Fibroblast of lung (primary cell): ENCODE results near the gene DAB1.

Source experiments
- EZH2 ChIP-seq: IDR thresholded peaks from 2 replicates; pipeline ENCODE4 v1.5.1; 2012; ENCODE audit warnings: low read length, control low read depth, mild to moderate bottlenecking; ENCODE audit errors: missing control alignments
- TF ChIP-seq, protein P1 (sequence below), 2 donors: IDR thresholded peaks in 1 of 2; conservative IDR thresholded peaks in 1 of 2; 1 replicate in 1 of 2; 2 replicates in 1 of 2; pipeline ENCODE4 v1.5.1; 2011 to 2012; ENCODE audit warnings: low read length in 2 of 2, control low read depth in 1 of 2, inconsistent platforms in 1 of 2, low read depth in 1 of 2, mild to moderate bottlenecking in 1 of 2

DNA sequence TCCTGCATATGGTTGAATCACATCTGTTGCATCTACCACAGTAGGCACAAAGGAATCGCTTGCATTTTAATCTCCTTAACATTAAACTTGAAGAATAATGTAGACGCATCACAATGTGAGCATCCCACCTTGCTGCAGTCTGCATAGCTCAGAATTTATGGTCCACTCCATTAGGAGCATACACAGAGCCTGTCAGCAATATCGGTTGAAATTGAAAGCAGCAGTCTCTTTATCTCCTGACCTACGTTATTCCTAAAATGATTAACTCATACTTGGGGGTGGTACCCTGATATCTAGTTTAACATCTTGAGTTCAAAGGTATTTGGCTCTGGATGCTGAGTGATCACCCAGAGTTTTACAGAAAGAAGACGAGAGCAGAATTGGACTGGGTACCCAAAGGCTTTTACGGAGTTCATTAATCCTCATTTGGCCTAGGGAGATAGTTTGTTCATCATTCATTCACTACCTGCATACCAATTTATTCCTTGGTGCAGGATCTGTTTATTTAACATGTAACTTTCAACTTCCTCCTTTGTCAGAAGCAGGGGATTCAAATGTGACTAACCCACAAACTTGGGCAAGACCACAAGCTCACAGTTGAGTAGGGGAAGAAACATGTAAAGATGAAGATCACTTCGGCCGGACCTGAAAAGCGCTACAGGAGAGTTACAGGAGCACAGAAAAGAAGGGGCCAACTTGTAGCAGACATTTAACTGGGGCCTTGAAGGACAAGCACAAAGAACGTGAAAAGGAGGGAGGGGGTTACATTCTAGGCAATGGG lies 187.9 kb downstream of the DAB1 start:
- no peak for TF ChIP-seq EZH2
- TF ChIP-seq, protein P1, sequence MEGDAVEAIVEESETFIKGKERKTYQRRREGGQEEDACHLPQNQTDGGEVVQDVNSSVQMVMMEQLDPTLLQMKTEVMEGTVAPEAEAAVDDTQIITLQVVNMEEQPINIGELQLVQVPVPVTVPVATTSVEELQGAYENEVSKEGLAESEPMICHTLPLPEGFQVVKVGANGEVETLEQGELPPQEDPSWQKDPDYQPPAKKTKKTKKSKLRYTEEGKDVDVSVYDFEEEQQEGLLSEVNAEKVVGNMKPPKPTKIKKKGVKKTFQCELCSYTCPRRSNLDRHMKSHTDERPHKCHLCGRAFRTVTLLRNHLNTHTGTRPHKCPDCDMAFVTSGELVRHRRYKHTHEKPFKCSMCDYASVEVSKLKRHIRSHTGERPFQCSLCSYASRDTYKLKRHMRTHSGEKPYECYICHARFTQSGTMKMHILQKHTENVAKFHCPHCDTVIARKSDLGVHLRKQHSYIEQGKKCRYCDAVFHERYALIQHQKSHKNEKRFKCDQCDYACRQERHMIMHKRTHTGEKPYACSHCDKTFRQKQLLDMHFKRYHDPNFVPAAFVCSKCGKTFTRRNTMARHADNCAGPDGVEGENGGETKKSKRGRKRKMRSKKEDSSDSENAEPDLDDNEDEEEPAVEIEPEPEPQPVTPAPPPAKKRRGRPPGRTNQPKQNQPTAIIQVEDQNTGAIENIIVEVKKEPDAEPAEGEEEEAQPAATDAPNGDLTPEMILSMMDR (conservative IDR thresholded peaks at IDR 0.05 in 1 of 2, IDR thresholded peaks at IDR 0.05 in 1 of 2; ENCODE audit: low read depth in 1 of 2, low read length in 2 of 2) = no peak
